ENCODE results near the gene MBNL1.

Gene MBNL1

GRCh38 chr3:152499791-152500385 is 231.2 kb downstream of the MBNL1 start:
- DNase-seq = no peak

- no peak for DNase-seq
These were observed 237.2 kb downstream of the MBNL1 start for GRCh38 chr3:152505926-152506325.

GRCh38 chr3:152508705-152509104 is 240.0 kb downstream of the MBNL1 start:
- DNase-seq = no peak

DNA sequence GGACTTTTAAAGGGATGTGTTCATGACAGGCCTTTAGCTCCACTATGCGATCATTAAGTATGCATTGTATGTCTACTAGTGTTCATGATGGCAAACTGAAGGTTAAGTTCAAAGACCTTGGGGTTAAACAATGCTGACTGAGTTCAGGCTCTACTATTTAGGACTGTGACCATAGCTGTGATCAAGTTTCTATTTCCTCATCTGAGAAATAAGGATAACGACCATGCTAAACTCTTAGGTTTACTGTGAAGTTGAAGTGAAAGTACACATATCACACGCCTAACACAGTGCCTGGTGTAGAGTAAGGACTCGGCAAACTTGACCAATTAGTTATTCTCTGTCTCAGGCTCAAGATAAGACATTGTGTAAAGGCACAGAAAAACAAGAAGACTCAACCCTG is 243.2 kb downstream of the MBNL1 start:
- no peak for DNase-seq

DNA sequence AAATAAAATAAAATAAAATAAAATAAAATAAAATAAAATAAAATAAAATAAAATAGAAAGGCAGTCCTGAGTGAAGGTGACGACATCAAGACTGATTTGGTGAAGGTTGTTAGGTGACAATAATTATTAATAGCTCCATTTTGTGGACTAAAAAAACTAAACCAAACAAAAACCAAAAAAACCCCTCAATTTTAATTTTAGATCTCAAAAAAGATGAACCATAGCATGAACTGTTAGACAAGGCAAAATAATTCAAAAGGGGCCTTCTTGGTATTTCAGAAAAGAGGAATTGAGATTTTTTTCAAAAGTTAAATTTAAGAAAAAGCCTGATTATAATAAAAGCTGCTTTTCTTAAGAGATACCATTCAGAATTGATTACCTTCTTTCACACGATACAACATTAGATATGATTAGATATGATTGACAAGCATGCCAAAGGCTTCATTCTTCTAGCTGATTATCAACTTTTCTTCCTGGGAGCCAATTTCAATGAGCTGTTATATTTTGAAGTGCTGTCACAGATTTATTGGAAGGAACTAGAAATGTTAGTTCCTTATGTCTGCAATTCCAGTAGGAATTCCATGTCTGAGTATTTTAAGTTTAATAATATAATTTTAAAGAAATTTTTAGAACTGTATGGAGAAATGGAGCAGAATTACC is 244.7 kb downstream of the MBNL1 start:
- DNase-seq = no peak

Measured in fibroblast of upper back skin (primary cell).